Mesendoderm (in vitro differentiated cells): ENCODE results near the gene KCNJ2.
A peak's percentile ranks its signal among the peaks of the same experiment; 100 is the strongest.

ENCODE experiments used
- DNase-seq: peaks from one replicate; pipeline ENCODE4 v3.0.0; 2013
- H2AK5ac ChIP-seq: 2 replicates; pipeline ENCODE4 v1.6.1; 2013; ENCODE audit warnings: low read length, inconsistent platforms
- H2BK120ac ChIP-seq: 2 replicates; pipeline ENCODE4 v1.6.1; 2013; ENCODE audit warnings: low read depth, mild to moderate bottlenecking, low read length, moderate library complexity, mixed read lengths
- H2BK15ac ChIP-seq: replicated peaks from 2 replicates; pipeline ENCODE4 v1.6.1; 2013; ENCODE audit warnings: low read depth, mild to moderate bottlenecking, moderate library complexity
- H2BK5ac ChIP-seq: 2 replicates; pipeline ENCODE4 v1.6.1; 2013; ENCODE audit warnings: low read length, inconsistent platforms
- H3K18ac ChIP-seq: 2 replicates; pipeline ENCODE4 v1.6.1; 2013; ENCODE audit warnings: mild to moderate bottlenecking, low read length, mixed read lengths
- H3K23ac ChIP-seq: one replicate; pipeline ENCODE4 v1.6.1; 2013; ENCODE audit warnings: low read length
- H3K27ac ChIP-seq: 2 replicates; pipeline ENCODE4 v1.5.1; 2013; ENCODE audit warnings: low read depth, mild to moderate bottlenecking, inconsistent platforms, low read length, moderate library complexity
- H3K27me3 ChIP-seq: 2 replicates; pipeline ENCODE4 v1.6.1; 2013; ENCODE audit warnings: low read length, control low read depth, mild to moderate bottlenecking, inconsistent platforms; ENCODE audit not compliant: insufficient read depth, poor library complexity
- H3K36me3 ChIP-seq: 2 replicates; pipeline ENCODE4 v1.6.1; 2013; ENCODE audit warnings: low read length, inconsistent platforms; ENCODE audit not compliant: control insufficient read depth, insufficient read depth
- H3K4ac ChIP-seq: one replicate; pipeline ENCODE4 v1.6.1; 2013; ENCODE audit warnings: low read depth, mild to moderate bottlenecking, low read length, moderate library complexity
- H3K4me1 ChIP-seq: 2 replicates; pipeline ENCODE4 v1.6.1; 2013; ENCODE audit warnings: low read depth, low read length, inconsistent platforms; ENCODE audit not compliant: control insufficient read depth
- H3K4me2 ChIP-seq: 2 replicates; pipeline ENCODE4 v1.6.1; 2013; ENCODE audit warnings: low read length
- H3K4me3 ChIP-seq: 2 replicates; pipeline ENCODE4 v1.5.1; 2013; ENCODE audit warnings: mild to moderate bottlenecking, low read length
- H3K56ac ChIP-seq: one replicate; pipeline ENCODE4 v1.6.1; 2013; ENCODE audit warnings: low read length
- H3K79me1 ChIP-seq: 2 replicates; pipeline ENCODE4 v1.6.1; 2013; ENCODE audit warnings: low read length, inconsistent platforms
- H3K79me2 ChIP-seq: 2 replicates; pipeline ENCODE4 v1.6.1; 2013; ENCODE audit warnings: mild to moderate bottlenecking, low read length; ENCODE audit not compliant: control insufficient read depth, insufficient read depth
- H3K9ac ChIP-seq: 2 replicates; pipeline ENCODE4 v1.6.1; 2013; ENCODE audit warnings: low read length, inconsistent platforms
- H4K5ac ChIP-seq: one replicate; pipeline ENCODE4 v1.6.1; 2013; ENCODE audit warnings: low read length
- H4K8ac ChIP-seq: one replicate; pipeline ENCODE4 v1.6.1; 2013; ENCODE audit warnings: low read depth, mild to moderate bottlenecking, control low read depth, low read length, moderate library complexity
- WGBS: extraction: QIAGEN DNeasy Blood & Tissue Kit; methylation state at CpG from one replicate; pipeline ENCODE4 v1.1.7; 2013; ENCODE audit warnings: low lambda C conversion rate, missing lambda C conversion rate; ENCODE audit not compliant: insufficient coverage; ENCODE audit errors: extremely low coverage; 5-methylcytosine and 5-hydroxymethylcytosine counted together

Gene KCNJ2

DNA sequence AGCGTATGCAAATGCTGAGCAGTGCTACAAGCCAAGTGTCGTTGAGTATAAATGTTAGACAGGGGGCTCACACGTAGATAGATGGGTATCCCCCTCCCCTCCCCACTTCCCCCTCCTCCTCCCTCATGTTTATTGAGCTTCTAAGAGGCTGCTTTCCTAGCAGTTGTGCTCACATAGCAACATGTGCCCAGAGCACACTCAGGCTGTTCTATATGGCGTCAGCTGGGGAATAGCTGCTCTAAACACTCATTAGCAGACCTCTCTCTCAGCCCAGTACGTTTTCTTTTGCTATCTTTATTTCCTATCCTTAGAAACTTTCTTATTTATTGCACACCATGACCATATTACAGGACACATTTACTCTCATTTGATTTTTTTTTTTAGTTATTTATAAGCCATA is 1.8 kb downstream of the KCNJ2 start:
- no peak overlapping the region for H3K4me2 ChIP-seq
- H2BK120ac ChIP-seq: no peak overlapping the region
- H2AK5ac ChIP-seq: no peak overlapping the region
- peak; percentile 2 for DNase-seq
- WGBS: no CpG with 5 or more reads among the region's 5 CpGs
- no peak overlapping the region for H4K5ac ChIP-seq
- H3K79me1 ChIP-seq: no peaks in the 10 kb centered on the region
- H3K4me1 ChIP-seq: no peaks in the 10 kb centered on the region
- no peaks in the 10 kb centered on the region for H3K36me3 ChIP-seq
- H3K18ac ChIP-seq: no peak overlapping the region
- no peak overlapping the region for H3K9ac ChIP-seq
- H2BK15ac ChIP-seq: no peak overlapping the region
- H4K8ac ChIP-seq: no peak overlapping the region
- no peak overlapping the region for H3K27ac ChIP-seq
- peaks cover 6% of the 10 kb centered on the region for H3K27me3 ChIP-seq
- H3K4me3 ChIP-seq: no peak overlapping the region
- H3K23ac ChIP-seq: no peak overlapping the region
- no peak overlapping the region for H3K56ac ChIP-seq
- no peak overlapping the region for H2BK5ac ChIP-seq
- H3K4ac ChIP-seq: no peak overlapping the region
- H3K79me2 ChIP-seq: no peaks in the 10 kb centered on the region

DNA sequence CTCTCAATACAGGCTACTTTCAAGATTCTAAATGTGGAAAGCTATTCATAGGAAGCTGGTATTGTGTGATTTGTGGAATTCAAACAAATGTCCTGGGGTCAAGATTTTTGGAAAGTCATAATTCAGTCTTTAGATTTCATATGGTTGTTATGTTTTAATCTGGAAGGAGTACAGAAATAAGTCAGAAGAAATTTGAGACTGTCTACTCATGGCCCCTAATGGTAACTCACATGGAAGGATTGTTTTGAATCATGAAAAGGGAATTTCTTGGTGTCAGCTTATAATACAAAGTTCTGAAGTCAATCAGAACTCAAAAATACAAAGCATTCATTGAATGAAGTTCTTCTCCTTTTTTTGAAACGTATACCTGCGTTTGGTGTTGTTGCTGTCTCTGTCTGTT is 3.1 kb downstream of the KCNJ2 start:
- no peak overlapping the region for H4K5ac ChIP-seq
- no peak overlapping the region for H2BK5ac ChIP-seq
- DNase-seq: no peak
- no peaks in the 10 kb centered on the region for H3K36me3 ChIP-seq
- no peaks in the 10 kb centered on the region for H3K4me1 ChIP-seq
- H3K4me3 ChIP-seq: no peak overlapping the region
- no peaks in the 10 kb centered on the region for H3K79me1 ChIP-seq
- WGBS: no CpG with 5 or more reads among the region's 2 CpGs
- no peak overlapping the region for H2BK120ac ChIP-seq
- no peak overlapping the region for H3K4ac ChIP-seq
- H3K18ac ChIP-seq: no peak overlapping the region
- H3K27me3 ChIP-seq: peaks cover 6% of the 10 kb centered on the region
- no peaks in the 10 kb centered on the region for H3K79me2 ChIP-seq
- no peak overlapping the region for H4K8ac ChIP-seq
- no peak overlapping the region for H3K27ac ChIP-seq
- no peak overlapping the region for H3K23ac ChIP-seq
- H3K4me2 ChIP-seq: no peak overlapping the region
- H3K9ac ChIP-seq: no peak overlapping the region
- no peak overlapping the region for H3K56ac ChIP-seq
- H2AK5ac ChIP-seq: no peak overlapping the region
- H2BK15ac ChIP-seq: no peak overlapping the region

- H2BK15ac ChIP-seq: no peak overlapping the region
- DNase-seq: peak; percentile 8
- H3K27ac ChIP-seq: no peak overlapping the region
These were observed 3.6 kb downstream of the KCNJ2 start for GRCh38 chr17:70172923-70173322.

DNA sequence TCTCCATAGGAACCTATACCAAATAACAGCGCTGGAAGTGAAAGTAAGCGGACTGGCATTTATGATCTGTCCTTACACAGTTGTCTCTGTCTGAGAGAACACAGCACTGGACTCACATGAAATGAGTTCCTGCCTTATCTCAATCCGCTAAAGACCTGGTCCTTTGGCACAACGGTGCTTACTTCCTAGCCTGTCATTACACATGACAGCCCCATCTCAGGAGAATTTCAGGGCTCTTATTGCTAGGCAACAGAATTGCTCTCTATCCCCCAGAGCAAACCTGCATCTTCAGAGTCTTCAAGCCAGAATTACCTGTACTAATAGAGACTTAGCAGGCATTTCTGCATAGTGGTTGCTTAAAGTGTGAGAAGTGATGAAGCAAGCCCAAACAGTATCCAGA is 4.3 kb downstream of the KCNJ2 start:
- H3K27me3 ChIP-seq: peaks cover 6% of the 10 kb centered on the region
- DNase-seq: no peak
- no CpG with 5 or more reads among the region's 4 CpGs for WGBS
- no peaks in the 10 kb centered on the region for H3K79me1 ChIP-seq
- no peak overlapping the region for H2AK5ac ChIP-seq
- H2BK5ac ChIP-seq: no peak overlapping the region
- H3K4ac ChIP-seq: no peak overlapping the region
- no peak overlapping the region for H3K4me2 ChIP-seq
- H3K23ac ChIP-seq: no peak overlapping the region
- H3K4me1 ChIP-seq: no peaks in the 10 kb centered on the region
- no peak overlapping the region for H3K9ac ChIP-seq
- H4K8ac ChIP-seq: no peak overlapping the region
- no peaks in the 10 kb centered on the region for H3K36me3 ChIP-seq
- no peaks in the 10 kb centered on the region for H3K79me2 ChIP-seq
- no peak overlapping the region for H2BK120ac ChIP-seq
- no peak overlapping the region for H2BK15ac ChIP-seq
- H3K56ac ChIP-seq: no peak overlapping the region
- H3K18ac ChIP-seq: no peak overlapping the region
- no peak overlapping the region for H3K27ac ChIP-seq
- H3K4me3 ChIP-seq: no peak overlapping the region
- H4K5ac ChIP-seq: no peak overlapping the region

More at GRCh38 chr17:70172923-70173322, 3.6 kb downstream of the KCNJ2 start:
- Histone ChIP-seq H4K8ac (no peak overlapping the region), H3K18ac (no peak overlapping the region), H3K79me1 (no peaks in the 10 kb centered on the region), H3K36me3 (no peaks in the 10 kb centered on the region), H3K4me1 (no peaks in the 10 kb centered on the region), H3K79me2 (no peaks in the 10 kb centered on the region), H2AK5ac (no peak overlapping the region), H2BK120ac (no peak overlapping the region), H2BK5ac (no peak overlapping the region), H3K23ac (no peak overlapping the region), H4K5ac (no peak overlapping the region), H3K4me2 (no peak overlapping the region), H3K9ac (no peak overlapping the region), H3K27me3 (peaks cover 6% of the 10 kb centered on the region), H3K4ac (no peak overlapping the region), H3K56ac (no peak overlapping the region), H3K4me3 (no peak overlapping the region)
- WGBS: no CpG with 5 or more reads among the region's 2 CpGs

DNA sequence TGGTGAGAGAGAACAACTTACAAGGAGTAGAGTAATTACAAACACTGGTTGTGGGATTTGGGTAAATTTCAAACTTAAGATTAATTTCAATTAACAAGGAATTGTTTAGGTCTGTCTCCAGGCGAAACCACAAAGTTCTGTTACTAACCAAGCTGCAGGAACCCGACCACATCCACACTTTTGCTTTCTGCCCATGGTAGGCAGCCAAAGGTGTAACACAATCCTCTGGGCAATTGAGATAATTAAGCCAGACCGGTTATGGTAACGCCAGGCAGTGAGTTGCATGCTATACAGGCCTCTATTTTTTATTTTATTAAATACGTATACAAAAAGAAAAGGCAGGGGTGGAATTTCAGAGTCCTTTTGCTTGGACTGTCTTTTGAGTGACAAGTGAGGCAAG is 12.0 kb downstream of the KCNJ2 start:
- Histone ChIP-seq H2BK15ac (no peak overlapping the region), H3K4ac (no peak overlapping the region), H3K79me1 (no peaks in the 10 kb centered on the region), H3K4me3 (no peak overlapping the region), H3K18ac (no peak overlapping the region), H2AK5ac (no peak overlapping the region), H3K4me2 (no peak overlapping the region), H2BK5ac (no peak overlapping the region), H3K36me3 (no peaks in the 10 kb centered on the region), H3K27ac (no peak overlapping the region), H2BK120ac (no peak overlapping the region), H3K56ac (no peak overlapping the region), H3K9ac (no peak overlapping the region), H3K4me1 (no peaks in the 10 kb centered on the region), H4K5ac (no peak overlapping the region), H4K8ac (no peak overlapping the region), H3K79me2 (no peaks in the 10 kb centered on the region), H3K23ac (no peak overlapping the region), H3K27me3 (no peaks in the 10 kb centered on the region)
- no CpG with 5 or more reads among the region's 5 CpGs for WGBS
- DNase-seq: no peak

DNA sequence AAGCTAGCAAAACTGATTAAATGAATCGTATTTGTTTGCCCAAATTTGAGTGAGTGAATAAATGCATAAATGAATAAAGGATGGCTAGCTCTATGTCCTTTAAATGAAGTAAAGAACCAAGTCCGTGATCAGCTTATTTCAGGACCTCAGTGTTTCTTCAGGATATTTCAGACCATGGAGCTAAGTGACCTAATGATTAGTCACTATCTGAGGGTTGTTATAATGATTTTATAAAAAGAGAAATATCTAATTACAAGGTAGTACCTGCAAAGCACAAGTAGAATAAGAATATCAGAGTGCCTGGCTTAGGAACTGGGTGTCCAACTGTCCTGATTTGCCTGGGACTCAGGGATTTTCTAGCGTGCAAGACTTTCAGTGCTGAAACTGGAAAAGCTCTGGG is 12.5 kb downstream of the KCNJ2 start:
- no peak overlapping the region for H2AK5ac ChIP-seq
- no peak overlapping the region for H4K8ac ChIP-seq
- no peak overlapping the region for H2BK120ac ChIP-seq
- H3K27ac ChIP-seq: no peak overlapping the region
- no peaks in the 10 kb centered on the region for H3K79me1 ChIP-seq
- no peak overlapping the region for H2BK15ac ChIP-seq
- H3K4me3 ChIP-seq: no peak overlapping the region
- no peaks in the 10 kb centered on the region for H3K79me2 ChIP-seq
- H3K9ac ChIP-seq: no peak overlapping the region
- no peak for DNase-seq
- H3K27me3 ChIP-seq: no peaks in the 10 kb centered on the region
- H3K4ac ChIP-seq: no peak overlapping the region
- no peak overlapping the region for H3K18ac ChIP-seq
- H4K5ac ChIP-seq: no peak overlapping the region
- no peak overlapping the region for H3K23ac ChIP-seq
- H3K36me3 ChIP-seq: no peaks in the 10 kb centered on the region
- WGBS: no CpG with 5 or more reads among the region's 3 CpGs
- no peak overlapping the region for H3K56ac ChIP-seq
- H3K4me1 ChIP-seq: no peaks in the 10 kb centered on the region
- H2BK5ac ChIP-seq: no peak overlapping the region
- no peak overlapping the region for H3K4me2 ChIP-seq
